SK-N-SH treated with all-trans-retinoic acid at 6 μM for 48 hours (cell line): ENCODE data around the gene HNF4A.

Source experiments
- ATAC-seq: fragments of 200-7000 bp; cut with Tn5 transposase; 3 replicates; pipeline ENCODE4 v1.9.1; 2020; ENCODE audit warnings: mild to moderate bottlenecking, moderate library complexity
- ARNTL ChIP-seq: fragments of 450-650 bp; formaldehyde crosslinking; IDR thresholded peaks from 2 replicates; pipeline ENCODE4 v1.5.0; 2020; ENCODE audit warnings: low read depth, mild to moderate bottlenecking, moderate library complexity, borderline replicate concordance
- BACH2 ChIP-seq: fragments of 250-450 bp; sonication (Bioruptor Pico); IDR thresholded peaks from 2 replicates; pipeline ENCODE4 v1.9.0; 2021; ENCODE audit warnings: mild to moderate bottlenecking, borderline replicate concordance
- CREB5 ChIP-seq: fragments of 250-450 bp; sonication (Bioruptor Pico); IDR thresholded peaks from 2 replicates; pipeline ENCODE4 v1.5.1; 2020; ENCODE audit warnings: low read depth, mild to moderate bottlenecking, moderate library complexity
- CSDC2 ChIP-seq: fragments of 250-450 bp; sonication (Bioruptor Pico); IDR thresholded peaks from 2 replicates; pipeline ENCODE4 v1.5.0; 2020; ENCODE audit warnings: mild to moderate bottlenecking, moderate library complexity
- ESRRG ChIP-seq: fragments of 250-450 bp; sonication (Bioruptor Pico); IDR thresholded peaks from 2 replicates; pipeline ENCODE4 v1.6.1; 2021; ENCODE audit warnings: mild to moderate bottlenecking
- GLIS3 ChIP-seq: fragments of 250-450 bp; sonication (Bioruptor Pico); IDR thresholded peaks from 2 replicates; pipeline ENCODE4 v1.5.0; 2020; ENCODE audit warnings: mild to moderate bottlenecking, moderate library complexity
- ISL1 ChIP-seq: fragments of 250-450 bp; sonication (Bioruptor Pico); IDR thresholded peaks from 2 replicates; pipeline ENCODE4 v2.1.2; 2022; ENCODE audit warnings: mild to moderate bottlenecking, moderate library complexity
- OSR1 ChIP-seq: fragments of 250-450 bp; sonication (Bioruptor Pico); IDR thresholded peaks from 2 replicates; pipeline ENCODE4 v1.8.0; 2022; ENCODE audit warnings: moderate library complexity, mild to moderate bottlenecking, inconsistent platforms
- POU6F1 ChIP-seq: fragments of 250-450 bp; sonication (Bioruptor Pico); IDR thresholded peaks from 2 replicates; pipeline ENCODE4 v1.8.0; 2021; ENCODE audit warnings: low read depth, mild to moderate bottlenecking, moderate library complexity, borderline replicate concordance
- PPARA ChIP-seq: fragments of 250-450 bp; sonication (Bioruptor Pico); IDR thresholded peaks from 2 replicates; pipeline ENCODE4 v1.5.0; 2020; ENCODE audit warnings: mild to moderate bottlenecking, borderline replicate concordance
- RARB ChIP-seq: fragments of 250-450 bp; sonication (Bioruptor Pico); IDR thresholded peaks from 2 replicates; pipeline ENCODE4 v1.8.0; 2021; ENCODE audit warnings: mild to moderate bottlenecking, moderate library complexity
- SNAI2 ChIP-seq: fragments of 250-450 bp; sonication (Bioruptor Pico); IDR thresholded peaks from 2 replicates; pipeline ENCODE4 v1.5.0; 2020; ENCODE audit warnings: mild to moderate bottlenecking, moderate library complexity
- TCF4 ChIP-seq: fragments of 250-450 bp; sonication (Bioruptor Pico); IDR thresholded peaks from 2 replicates; pipeline ENCODE4 v1.8.0; 2021; ENCODE audit warnings: mild to moderate bottlenecking, moderate library complexity, borderline replicate concordance
- TOX ChIP-seq: fragments of 250-450 bp; sonication (Bioruptor Pico); IDR thresholded peaks from 2 replicates; pipeline ENCODE4 v1.8.0; 2021; ENCODE audit warnings: mild to moderate bottlenecking, moderate library complexity, borderline replicate concordance
- ZC3H10 ChIP-seq: fragments of 250-450 bp; sonication (Bioruptor Pico); IDR thresholded peaks from 2 replicates; pipeline ENCODE4 v1.5.1; 2021; ENCODE audit warnings: mild to moderate bottlenecking, moderate library complexity
- ZFP3 ChIP-seq: fragments of 250-450 bp; sonication (Bioruptor Pico); IDR thresholded peaks from 2 replicates; pipeline ENCODE4 v1.5.0; 2020; ENCODE audit warnings: mild to moderate bottlenecking, moderate library complexity
- ZFP30 ChIP-seq: fragments of 450-650 bp; formaldehyde crosslinking; IDR thresholded peaks from 2 replicates; pipeline ENCODE4 v1.5.0; 2022; ENCODE audit warnings: mild to moderate bottlenecking, moderate library complexity
- ZNF565 ChIP-seq: fragments of 450-650 bp; formaldehyde crosslinking; conservative IDR thresholded peaks from 2 replicates; pipeline ENCODE4 v1.5.0; 2020; ENCODE audit warnings: low read depth, mild to moderate bottlenecking, moderate library complexity
- ZNF8 ChIP-seq: fragments of 450-650 bp; formaldehyde crosslinking; IDR thresholded peaks from 2 replicates; pipeline ENCODE4 v1.5.0; 2020; ENCODE audit warnings: mild to moderate bottlenecking, moderate library complexity
- TF ChIP-seq, protein P1 (sequence below): fragments of 250-450 bp; sonication (Bioruptor Pico); IDR thresholded peaks from 2 replicates; pipeline ENCODE4 v1.5.1; 2021; ENCODE audit warnings: mild to moderate bottlenecking, moderate library complexity
- TF ChIP-seq, protein P2 (sequence below): fragments of 250-450 bp; sonication (Bioruptor Pico); IDR thresholded peaks from 2 replicates; pipeline ENCODE4 v1.8.0; 2020; ENCODE audit warnings: mild to moderate bottlenecking, moderate library complexity, borderline replicate concordance
- TF ChIP-seq, protein P3 (sequence below): fragments of 250-450 bp; sonication (Bioruptor Pico); IDR thresholded peaks from 2 replicates; pipeline ENCODE4 v1.5.0; 2020; ENCODE audit warnings: mild to moderate bottlenecking, moderate library complexity

HNF4A gene

DNA sequence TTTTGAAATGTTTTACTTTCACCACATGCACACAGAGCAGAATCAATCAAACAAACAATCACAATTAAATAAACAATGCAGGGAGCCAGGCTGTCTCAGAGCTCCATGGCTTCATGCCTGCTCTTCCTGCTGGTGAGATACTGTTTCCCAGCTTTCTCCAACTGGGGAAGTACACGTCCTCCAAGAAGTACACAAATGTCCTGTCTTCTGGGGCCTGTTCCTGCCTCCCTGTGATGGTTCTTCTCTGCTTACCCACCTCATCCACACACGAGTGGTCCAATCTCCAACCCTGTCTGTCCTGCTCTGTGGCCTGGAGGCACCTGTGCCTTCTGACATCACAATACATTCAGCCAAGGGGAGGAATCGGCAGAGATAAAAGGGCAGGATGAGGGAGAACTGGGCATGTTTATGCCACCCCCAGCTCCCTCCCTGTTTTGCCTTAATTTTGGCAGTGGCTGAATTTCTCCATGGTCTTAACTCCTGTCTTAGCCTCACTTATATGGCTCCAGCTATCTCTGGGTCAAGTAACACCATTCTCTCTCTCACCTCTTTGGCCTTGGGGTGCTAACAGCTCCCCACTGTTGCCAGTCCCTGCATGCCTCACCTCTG lies 94.9 kb downstream of the HNF4A start:
- TF ChIP-seq TCF4 (CRISPR knock-in tag), result no peak
- TF ChIP-seq ISL1 (CRISPR knock-in tag), result no peak
- no peak for ATAC-seq

- TF ChIP-seq TCF4 (CRISPR knock-in tag) (no peak), ZFP3 (CRISPR knock-in tag) (no peak), TOX (CRISPR knock-in tag) (no peak), ZNF8 (CRISPR knock-in tag) (no peak), ZFP30 (CRISPR knock-in tag) (no peak), CREB5 (CRISPR knock-in tag) (no peak), BACH2 (CRISPR knock-in tag) (no peak), CSDC2 (CRISPR knock-in tag) (no peak), ESRRG (CRISPR knock-in tag) (no peak), OSR1 (CRISPR knock-in tag) (no peak), ZNF565 (CRISPR knock-in tag) (no peak), PPARA (no peak)
- TF ChIP-seq, protein P1, sequence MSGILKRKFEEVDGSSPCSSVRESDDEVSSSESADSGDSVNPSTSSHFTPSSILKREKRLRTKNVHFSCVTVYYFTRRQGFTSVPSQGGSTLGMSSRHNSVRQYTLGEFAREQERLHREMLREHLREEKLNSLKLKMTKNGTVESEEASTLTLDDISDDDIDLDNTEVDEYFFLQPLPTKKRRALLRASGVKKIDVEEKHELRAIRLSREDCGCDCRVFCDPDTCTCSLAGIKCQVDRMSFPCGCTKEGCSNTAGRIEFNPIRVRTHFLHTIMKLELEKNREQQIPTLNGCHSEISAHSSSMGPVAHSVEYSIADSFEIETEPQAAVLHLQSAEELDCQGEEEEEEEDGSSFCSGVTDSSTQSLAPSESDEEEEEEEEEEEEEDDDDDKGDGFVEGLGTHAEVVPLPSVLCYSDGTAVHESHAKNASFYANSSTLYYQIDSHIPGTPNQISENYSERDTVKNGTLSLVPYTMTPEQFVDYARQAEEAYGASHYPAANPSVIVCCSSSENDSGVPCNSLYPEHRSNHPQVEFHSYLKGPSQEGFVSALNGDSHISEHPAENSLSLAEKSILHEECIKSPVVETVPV (CRISPR knock-in tag), result no peak
- ATAC-seq, result no peak
Measured at GRCh38 chr20:44450903-44451450, 95.5 kb downstream of the HNF4A start.

DNA sequence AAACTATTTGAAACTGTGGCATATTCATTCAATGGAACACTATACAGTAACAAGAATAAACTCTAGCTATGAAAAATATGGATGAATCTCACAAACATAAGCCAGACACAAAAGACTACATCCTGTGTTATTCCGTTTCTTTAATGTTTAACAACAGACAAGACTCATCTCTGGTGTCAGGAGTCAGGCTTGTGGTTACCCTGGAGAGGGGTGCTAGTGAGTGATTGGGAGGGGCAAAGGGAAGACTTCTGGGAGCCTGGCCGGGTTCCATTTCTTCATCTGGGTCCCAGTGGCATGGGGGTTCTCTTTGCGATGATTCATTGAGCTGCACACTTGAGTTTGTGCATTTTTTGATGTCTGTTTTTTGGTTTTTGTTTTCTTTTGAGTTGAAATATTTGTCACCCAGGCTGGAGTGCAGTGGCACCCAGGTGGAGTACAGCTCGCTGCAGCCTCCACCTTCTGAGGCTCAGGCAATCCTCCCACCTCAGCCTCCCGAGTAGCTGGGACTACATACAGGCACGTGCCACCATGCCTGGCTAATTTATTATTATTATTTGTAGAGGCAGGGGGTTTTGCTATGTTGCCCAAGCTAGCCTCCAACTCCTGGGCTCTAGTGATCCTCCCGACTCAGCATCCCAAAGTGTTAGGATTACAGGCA lies 98.9 kb downstream of the HNF4A start:
- TF ChIP-seq ZNF565 (CRISPR knock-in tag) (no peak), TOX (CRISPR knock-in tag) (no peak), CREB5 (CRISPR knock-in tag) (no peak), ZFP30 (CRISPR knock-in tag) (no peak), GLIS3 (no peak), RARB (CRISPR knock-in tag) (no peak), SNAI2 (no peak), ZC3H10 (CRISPR knock-in tag) (no peak), TCF4 (CRISPR knock-in tag) (no peak), PPARA (no peak), OSR1 (CRISPR knock-in tag) (no peak), ARNTL (CRISPR knock-in tag) (no peak), ESRRG (CRISPR knock-in tag) (no peak), CSDC2 (CRISPR knock-in tag) (no peak), ISL1 (CRISPR knock-in tag) (no peak), POU6F1 (CRISPR knock-in tag) (no peak), ZFP3 (CRISPR knock-in tag) (no peak)
- TF ChIP-seq, protein P2, sequence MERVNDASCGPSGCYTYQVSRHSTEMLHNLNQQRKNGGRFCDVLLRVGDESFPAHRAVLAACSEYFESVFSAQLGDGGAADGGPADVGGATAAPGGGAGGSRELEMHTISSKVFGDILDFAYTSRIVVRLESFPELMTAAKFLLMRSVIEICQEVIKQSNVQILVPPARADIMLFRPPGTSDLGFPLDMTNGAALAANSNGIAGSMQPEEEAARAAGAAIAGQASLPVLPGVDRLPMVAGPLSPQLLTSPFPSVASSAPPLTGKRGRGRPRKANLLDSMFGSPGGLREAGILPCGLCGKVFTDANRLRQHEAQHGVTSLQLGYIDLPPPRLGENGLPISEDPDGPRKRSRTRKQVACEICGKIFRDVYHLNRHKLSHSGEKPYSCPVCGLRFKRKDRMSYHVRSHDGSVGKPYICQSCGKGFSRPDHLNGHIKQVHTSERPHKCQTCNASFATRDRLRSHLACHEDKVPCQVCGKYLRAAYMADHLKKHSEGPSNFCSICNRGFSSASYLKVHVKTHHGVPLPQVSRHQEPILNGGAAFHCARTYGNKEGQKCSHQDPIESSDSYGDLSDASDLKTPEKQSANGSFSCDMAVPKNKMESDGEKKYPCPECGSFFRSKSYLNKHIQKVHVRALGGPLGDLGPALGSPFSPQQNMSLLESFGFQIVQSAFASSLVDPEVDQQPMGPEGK, result no peak
- TF ChIP-seq, protein P3, sequence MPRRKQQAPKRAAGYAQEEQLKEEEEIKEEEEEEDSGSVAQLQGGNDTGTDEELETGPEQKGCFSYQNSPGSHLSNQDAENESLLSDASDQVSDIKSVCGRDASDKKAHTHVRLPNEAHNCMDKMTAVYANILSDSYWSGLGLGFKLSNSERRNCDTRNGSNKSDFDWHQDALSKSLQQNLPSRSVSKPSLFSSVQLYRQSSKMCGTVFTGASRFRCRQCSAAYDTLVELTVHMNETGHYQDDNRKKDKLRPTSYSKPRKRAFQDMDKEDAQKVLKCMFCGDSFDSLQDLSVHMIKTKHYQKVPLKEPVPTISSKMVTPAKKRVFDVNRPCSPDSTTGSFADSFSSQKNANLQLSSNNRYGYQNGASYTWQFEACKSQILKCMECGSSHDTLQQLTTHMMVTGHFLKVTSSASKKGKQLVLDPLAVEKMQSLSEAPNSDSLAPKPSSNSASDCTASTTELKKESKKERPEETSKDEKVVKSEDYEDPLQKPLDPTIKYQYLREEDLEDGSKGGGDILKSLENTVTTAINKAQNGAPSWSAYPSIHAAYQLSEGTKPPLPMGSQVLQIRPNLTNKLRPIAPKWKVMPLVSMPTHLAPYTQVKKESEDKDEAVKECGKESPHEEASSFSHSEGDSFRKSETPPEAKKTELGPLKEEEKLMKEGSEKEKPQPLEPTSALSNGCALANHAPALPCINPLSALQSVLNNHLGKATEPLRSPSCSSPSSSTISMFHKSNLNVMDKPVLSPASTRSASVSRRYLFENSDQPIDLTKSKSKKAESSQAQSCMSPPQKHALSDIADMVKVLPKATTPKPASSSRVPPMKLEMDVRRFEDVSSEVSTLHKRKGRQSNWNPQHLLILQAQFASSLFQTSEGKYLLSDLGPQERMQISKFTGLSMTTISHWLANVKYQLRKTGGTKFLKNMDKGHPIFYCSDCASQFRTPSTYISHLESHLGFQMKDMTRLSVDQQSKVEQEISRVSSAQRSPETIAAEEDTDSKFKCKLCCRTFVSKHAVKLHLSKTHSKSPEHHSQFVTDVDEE (CRISPR knock-in tag), result no peak
- TF ChIP-seq, protein P1 (CRISPR knock-in tag), result no peak
- ATAC-seq, result no peak
